Activated T-helper 17 cell treated with anti-CD3 and anti-CD28 coated beads, Interleukin-2, amount 50 U/mL, for 72 hours (primary cell): Measurements from ENCODE around the gene OVCH2. TPM values are rescaled to one million over a fixed set of nuclear protein-coding genes. Genes with fewer than 3 reads are reported as not detected.
A peak's percentile ranks its signal among the peaks of the same experiment; 100 is the strongest.
"Not testable (repeated sequence)": the region's sequence is repeated elsewhere in the genome, so short reads cannot be mapped to it uniquely, and the experiment has no call there.

Experiments
- ATAC-seq: fragments of 150-1000 bp; cut with Tn5 transposase; replicated peaks from 2 replicates; pipeline ENCODE4 v1.10.0; 2021; ENCODE audit warnings: mild to moderate bottlenecking, moderate library complexity
- H3K27ac Mint-ChIP-seq: one replicate; pipeline ENCODE4 v1.8.0; 2022; ENCODE audit warnings: mixed read lengths
- H3K27me3 Mint-ChIP-seq: one replicate; pipeline ENCODE4 v1.8.0; 2022; ENCODE audit warnings: mixed read lengths
- H3K36me3 Mint-ChIP-seq: one replicate; pipeline ENCODE4 v1.8.0; 2022; ENCODE audit warnings: low read depth, mild to moderate bottlenecking, mixed read lengths
- H3K4me1 Mint-ChIP-seq: one replicate; pipeline ENCODE4 v1.8.0; 2022; ENCODE audit warnings: mixed read lengths
- H3K4me3 Mint-ChIP-seq: one replicate; pipeline ENCODE4 v1.8.0; 2022; ENCODE audit warnings: mild to moderate bottlenecking, mixed read lengths
- H3K9me3 Mint-ChIP-seq: one replicate; pipeline ENCODE4 v1.8.0; 2022; ENCODE audit warnings: mixed read lengths
- total RNA-seq, 2 donors: library from RNA; stranded (reverse); gene quantifications; one replicate each; pipeline ENCODE4 v1.2.3, GENCODE V29; 2022

The OVCH2 gene
- not detected for total RNA-seq

- Mint-ChIP-seq H3K4me3 (no peak within 1 kb of the TSS), H3K9me3 (no peaks in the 10 kb centered on the region), H3K4me1 (no peaks in the 10 kb centered on the region), H3K36me3 (no peaks in the 10 kb centered on the region), H3K27ac (no peak within 1 kb of the TSS), H3K27me3 (peaks cover 43% of the 10 kb centered on the region)
- no peak for ATAC-seq
Observed at GRCh38 chr11:7706377-7706776, at the start of gene OVCH2. TSS of gene OVCH2 (minus strand) at chr11:7706477. CDS start at chr11:7706394, 83 bp downstream.

- Mint-ChIP-seq H3K27ac (no peak overlapping the region), H3K27me3 (peaks cover 3% of the 10 kb centered on the region), H3K4me1 (no peaks in the 10 kb centered on the region), H3K36me3 (no peaks in the 10 kb centered on the region), H3K4me3 (no peak overlapping the region), H3K9me3 (no peaks in the 10 kb centered on the region)
- ATAC-seq, result no peak
Observed at GRCh38 chr11:7749456-7749855, 43.2 kb upstream of the OVCH2 start.

- peaks cover 19% of the 10 kb centered on the region for H3K27me3 Mint-ChIP-seq
- ATAC-seq, H3K4me1 Mint-ChIP-seq, H3K4me3 Mint-ChIP-seq, H3K9me3 Mint-ChIP-seq, H3K27ac Mint-ChIP-seq, H3K36me3 Mint-ChIP-seq: not testable (repeated sequence)
Observed at GRCh38 chr11:7734767-7735166, 28.5 kb upstream of the OVCH2 start.

GRCh38 chr11:7714786-7715185, 8.5 kb upstream of the OVCH2 start:
- Mint-ChIP-seq H3K4me1 (no peaks in the 10 kb centered on the region), H3K27me3 (peaks cover 45% of the 10 kb centered on the region), H3K36me3 (no peaks in the 10 kb centered on the region), H3K4me3 (no peak overlapping the region), H3K27ac (no peak overlapping the region), H3K9me3 (no peaks in the 10 kb centered on the region)
- ATAC-seq, result no peak

- H3K27ac Mint-ChIP-seq, result no peak overlapping the region
- ATAC-seq, result no peak
- no peaks in the 10 kb centered on the region for H3K4me1 Mint-ChIP-seq
- no peaks in the 10 kb centered on the region for H3K36me3 Mint-ChIP-seq
- H3K27me3 Mint-ChIP-seq, result peaks cover 33% of the 10 kb centered on the region
- no peaks in the 10 kb centered on the region for H3K9me3 Mint-ChIP-seq
- H3K4me3 Mint-ChIP-seq, result no peak overlapping the region
Observed at GRCh38 chr11:7703740-7704139, 2.5 kb downstream of the OVCH2 start.

GRCh38 chr11:7696424-7696823, 9.9 kb downstream of the OVCH2 start:
- Mint-ChIP-seq H3K36me3 (no peaks in the 10 kb centered on the region), H3K27me3 (peaks cover 18% of the 10 kb centered on the region), H3K27ac (peak overlapping the region; percentile 0), H3K9me3 (no peaks in the 10 kb centered on the region), H3K4me3 (no peak overlapping the region), H3K4me1 (no peaks in the 10 kb centered on the region)
- ATAC-seq, result no peak

GRCh38 chr11:7694235-7694634, 12.0 kb downstream of the OVCH2 start:
- H3K36me3 Mint-ChIP-seq, result no peaks in the 10 kb centered on the region
- no peaks in the 10 kb centered on the region for H3K9me3 Mint-ChIP-seq
- H3K27ac Mint-ChIP-seq, result no peak overlapping the region
- no peak for ATAC-seq
- H3K4me3 Mint-ChIP-seq, result no peak overlapping the region
- peaks cover 20% of the 10 kb centered on the region for H3K27me3 Mint-ChIP-seq
- no peaks in the 10 kb centered on the region for H3K4me1 Mint-ChIP-seq

GRCh38 chr11:7692426-7692825, 13.9 kb downstream of the OVCH2 start:
- ATAC-seq, result no peak
- no peak overlapping the region for H3K4me3 Mint-ChIP-seq
- H3K27ac Mint-ChIP-seq, result no peak overlapping the region
- no peaks in the 10 kb centered on the region for H3K36me3 Mint-ChIP-seq
- H3K27me3 Mint-ChIP-seq, result peaks cover 22% of the 10 kb centered on the region
- H3K9me3 Mint-ChIP-seq, result no peaks in the 10 kb centered on the region
- no peaks in the 10 kb centered on the region for H3K4me1 Mint-ChIP-seq

GRCh38 chr11:7691759-7692350, 14.4 kb downstream of the OVCH2 start:
- Mint-ChIP-seq H3K4me3 (no peak overlapping the region), H3K4me1 (no peaks in the 10 kb centered on the region), H3K27ac (no peak overlapping the region), H3K36me3 (no peaks in the 10 kb centered on the region), H3K9me3 (no peaks in the 10 kb centered on the region), H3K27me3 (peaks cover 22% of the 10 kb centered on the region)
- ATAC-seq, result no peak

- H3K9me3 Mint-ChIP-seq, result no peaks in the 10 kb centered on the region
- no peaks in the 10 kb centered on the region for H3K4me1 Mint-ChIP-seq
- ATAC-seq, result no peak
- peaks cover 23% of the 10 kb centered on the region for H3K27me3 Mint-ChIP-seq
- no peaks in the 10 kb centered on the region for H3K36me3 Mint-ChIP-seq
- H3K27ac Mint-ChIP-seq, result no peak overlapping the region
- no peak overlapping the region for H3K4me3 Mint-ChIP-seq
Observed at GRCh38 chr11:7690648-7691047, 15.6 kb downstream of the OVCH2 start.

GRCh38 chr11:7689239-7689638, 17.0 kb downstream of the OVCH2 start:
- no peak for ATAC-seq
- H3K4me3 Mint-ChIP-seq, result no peak overlapping the region
- peaks cover 26% of the 10 kb centered on the region for H3K27me3 Mint-ChIP-seq
- no peak overlapping the region for H3K27ac Mint-ChIP-seq
- H3K9me3 Mint-ChIP-seq, result no peaks in the 10 kb centered on the region
- no peaks in the 10 kb centered on the region for H3K36me3 Mint-ChIP-seq
- H3K4me1 Mint-ChIP-seq, result no peaks in the 10 kb centered on the region

GRCh38 chr11:7688238-7688826, 17.9 kb downstream of the OVCH2 start:
- ATAC-seq, result no peak
- Mint-ChIP-seq H3K27me3 (peaks cover 17% of the 10 kb centered on the region), H3K36me3 (no peaks in the 10 kb centered on the region), H3K4me3 (no peak overlapping the region), H3K4me1 (no peaks in the 10 kb centered on the region), H3K9me3 (no peaks in the 10 kb centered on the region), H3K27ac (no peak overlapping the region)

- peaks cover 17% of the 10 kb centered on the region for H3K27me3 Mint-ChIP-seq
Observed at GRCh38 chr11:7687386-7687785, 18.9 kb downstream of the OVCH2 start.

GRCh38 chr11:7686761-7687160, 19.5 kb downstream of the OVCH2 start:
- Mint-ChIP-seq H3K27me3 (peaks cover 15% of the 10 kb centered on the region), H3K27ac (no peak overlapping the region), H3K4me1 (no peaks in the 10 kb centered on the region), H3K36me3 (no peaks in the 10 kb centered on the region), H3K9me3 (no peaks in the 10 kb centered on the region), H3K4me3 (no peak overlapping the region)
- ATAC-seq, result no peak

More at GRCh38 chr11:7687386-7687785, 18.9 kb downstream of the OVCH2 start:
- no peaks in the 10 kb centered on the region for H3K36me3 Mint-ChIP-seq
- H3K4me1 Mint-ChIP-seq, result no peaks in the 10 kb centered on the region
- no peak overlapping the region for H3K27ac Mint-ChIP-seq
- no peak overlapping the region for H3K4me3 Mint-ChIP-seq
- H3K9me3 Mint-ChIP-seq, result no peaks in the 10 kb centered on the region
- ATAC-seq, result no peak

- Mint-ChIP-seq H3K9me3 (no peaks in the 10 kb centered on the region), H3K4me1 (no peaks in the 10 kb centered on the region), H3K4me3 (no peak overlapping the region), H3K36me3 (no peaks in the 10 kb centered on the region), H3K27ac (no peak overlapping the region), H3K27me3 (peaks cover 13% of the 10 kb centered on the region)
- ATAC-seq, result no peak
Observed at GRCh38 chr11:7683571-7683970, 22.7 kb downstream of the OVCH2 start.
